H1 (cell line): ENCODE results near the gene CAD. TPM values are rescaled to one million over a fixed set of nuclear protein-coding genes. Genes with fewer than 3 reads are reported as not detected.

Experiments used
- CHD7 ChIP-seq: fragments of 300-600 bp; sonication (generic); IDR thresholded peaks from 2 replicates; pipeline ENCODE4 v1.7.1; 2012; ENCODE audit warnings: low read length, moderate library complexity, mild to moderate bottlenecking, inconsistent platforms; ENCODE audit not compliant: insufficient replicate concordance
- CTCF ChIP-seq, 3 experiments: IDR thresholded peaks; 1 replicate in 2 of 3; 2 replicates in 1 of 3; pipeline versions ENCODE4 v1.5.1 to v1.6.1; 2011; ENCODE audit warnings: low read length in 3 of 3, mild to moderate bottlenecking in 3 of 3, inconsistent platforms in 2 of 3, low read depth in 1 of 3, moderate library complexity in 1 of 3; ENCODE audit not compliant: insufficient read depth in 1 of 3; ENCODE audit errors: control extremely low read depth in 1 of 3
- MAFK ChIP-seq: IDR thresholded peaks from 2 replicates; pipeline ENCODE4 v1.6.1; 2012; ENCODE audit warnings: low read depth, mild to moderate bottlenecking, improper control_type of control experiment, low read length
- MAX ChIP-seq: IDR thresholded peaks from 2 replicates; pipeline ENCODE4 v1.6.1; 2012; ENCODE audit warnings: inconsistent platforms
- POLR2A ChIP-seq, 2 experiments: IDR thresholded peaks; 1 replicate in 1 of 2; 2 replicates in 1 of 2; pipeline ENCODE4 v1.6.1; 2011; ENCODE audit warnings: low read depth in 2 of 2, low read length in 2 of 2, mild to moderate bottlenecking in 2 of 2; ENCODE audit errors: control extremely low read depth in 1 of 2
- SAP30 ChIP-seq: fragments of 300-600 bp; sonication (generic); IDR thresholded peaks from 2 replicates; pipeline ENCODE4 v1.7.1; 2012; ENCODE audit warnings: low read length, moderate library complexity, mild to moderate bottlenecking, inconsistent platforms; ENCODE audit not compliant: insufficient read depth, insufficient replicate concordance
- SP4 ChIP-seq: IDR thresholded peaks from 2 replicates; pipeline ENCODE4 v1.6.1; 2012; ENCODE audit warnings: low read length, inconsistent platforms
- TBP ChIP-seq: IDR thresholded peaks from 2 replicates; pipeline ENCODE4 v1.6.1; 2011; ENCODE audit warnings: low read depth, low read length, improper control_type of control experiment
- polyA plus RNA-seq, 7 experiments: library from polyadenylated mRNA; depleted of rRNA in 3 of 7; stranded (reverse) in 5 of 7; unstranded in 2 of 7; fragments of >200 nt in 5 of 7; fragments of 200-250 nt in 2 of 7; gene quantifications; 1 replicate in 5 of 7; 2 replicates in 1 of 7; 4 replicates in 1 of 7; pipeline versions ENCODE4 v1.2.1 to v1.2.3, GENCODE V29; 2011 to 2013; ENCODE audit warnings: missing spikeins in 2 of 7, mixed read lengths in 2 of 7
- total RNA-seq: library from RNA; stranded (reverse); fragmentation: NEBNext Ultra II Directional; extraction: Animal tissue kit (Norgen Biotek cat#: 25700); gene quantifications from 2 replicates; pipeline ENCODE4 v1.2.1, GENCODE V29; 2021

The CAD gene
- total and polyA plus RNA-seq, 2 of the 8 experiments (the other 6 are each of a cell fraction or from before 2014, with no cell fraction given) = 130 to 146 TPM

- no peak for TF ChIP-seq SAP30
- TF ChIP-seq MAX = no peak
- no peak for TF ChIP-seq MAFK
- no peak for TF ChIP-seq POLR2A (IDR thresholded peaks at IDR 0.05; ENCODE audit: control extremely low read depth in 1 of 2, low read depth in 2 of 2, low read length in 2 of 2)
- TF ChIP-seq CHD7 = no peak
- no peak for TF ChIP-seq SP4
- no peak for TF ChIP-seq CTCF (IDR thresholded peaks at IDR 0.05; ENCODE audit: control extremely low read depth in 1 of 3, insufficient read depth in 1 of 3, low read depth in 1 of 3, low read length in 3 of 3)
- no peak for TF ChIP-seq TBP
Observed at GRCh38 chr2:27189989-27190388, 27.2 kb upstream of the CAD start (continued).
